ENCODE results near the gene TARM1. TPM values are rescaled to one million over a fixed set of nuclear protein-coding genes. Genes with fewer than 3 reads are reported as not detected.
"Not testable (repeated sequence)": the region's sequence is repeated elsewhere in the genome, so short reads cannot be mapped to it uniquely, and the experiment has no call there.

TARM1 gene
- total RNA-seq, 1 experiment from 2014 or later: not detected

GRCh38 chr19:54105796-54106195, 24.6 kb upstream of the TARM1 start:
- Histone ChIP-seq H3K27me3 (no peaks in the 10 kb centered on the region), H3K4me3 (no peak overlapping the region), H3K36me3 (peaks cover 43% of the 10 kb centered on the region), H3K9me3 (no peaks in the 10 kb centered on the region)
- no peak for DNase-seq

- Histone ChIP-seq H3K36me3 (peaks cover 41% of the 10 kb centered on the region), H3K27me3 (no peaks in the 10 kb centered on the region), H3K4me3 (no peak overlapping the region), H3K9me3 (no peaks in the 10 kb centered on the region)
- no peak for DNase-seq
Measured at GRCh38 chr19:54104998-54105715, 24.0 kb upstream of the TARM1 start.

GRCh38 chr19:54102421-54103169, 21.4 kb upstream of the TARM1 start, which contains the start of gene NDUFA3:
NDUFA3 (plus strand) TSS chr19:54102855; CDS start chr19:54102879, 24 bp downstream.
- H3K4me3 ChIP-seq: peak within 1 kb of the TSS; percentile 70
- no peaks in the 10 kb centered on the region for H3K9me3 ChIP-seq
- DNase-seq: peak; percentile 99
- no peaks in the 10 kb centered on the region for H3K27me3 ChIP-seq
- peaks cover 21% of the 10 kb centered on the region for H3K36me3 ChIP-seq

- Histone ChIP-seq H3K27me3 (0 out of 2 replicates have a peak, but pooled peaks cover 2% of the 10 kb centered on the region), H3K4me3 (no peak within 1 kb of the TSS), H3K36me3 (peaks cover 3% of the 10 kb centered on the region), H3K9me3 (no peaks in the 10 kb centered on the region)
- no peak for DNase-seq
Measured at GRCh38 chr19:54100561-54100960, 19.4 kb upstream of the TARM1 start, which contains the start of gene OSCAR. OSCAR (minus strand) TSS chr19:54100803; CDS start chr19:54100792, 11 bp downstream.

- DNase-seq, H3K9me3 ChIP-seq, H3K4me3 ChIP-seq, H3K36me3 ChIP-seq, H3K27me3 ChIP-seq: not testable (repeated sequence)
Measured at GRCh38 chr19:54099903-54100255, 18.7 kb upstream of the TARM1 start.

GRCh38 chr19:54099190-54099902, 18.2 kb upstream of the TARM1 start:
- Histone ChIP-seq H3K27me3 (0 out of 2 replicates have a peak, but pooled peaks cover 2% of the 10 kb centered on the region), H3K4me3 (no peak overlapping the region), H3K36me3 (no peaks in the 10 kb centered on the region; the same call in 1 of the 2 replicates), H3K9me3 (0 out of 2 replicates have a peak, but pooled peaks cover 3% of the 10 kb centered on the region)
- DNase-seq: no peak

- Histone ChIP-seq H3K9me3 (0 out of 2 replicates have a peak, but pooled peaks cover 3% of the 10 kb centered on the region), H3K36me3 (no peaks in the 10 kb centered on the region), H3K4me3 (no peak overlapping the region), H3K27me3 (peaks cover 7% of the 10 kb centered on the region)
- no peak for DNase-seq
Measured at GRCh38 chr19:54096617-54097106, 15.5 kb upstream of the TARM1 start.

- H3K36me3 ChIP-seq, H3K27me3 ChIP-seq, H3K9me3 ChIP-seq: not testable (repeated sequence)
- peak; percentile 60 for DNase-seq
- peak overlapping the region; percentile 10 for H3K4me3 ChIP-seq
Measured at GRCh38 chr19:54095859-54096616, 14.9 kb upstream of the TARM1 start.

GRCh38 chr19:54095136-54095858, 14.1 kb upstream of the TARM1 start:
- 0 out of 2 replicates have a peak, but pooled peaks cover 3% of the 10 kb centered on the region for H3K9me3 ChIP-seq
- no peak for DNase-seq
- H3K4me3 ChIP-seq: peak overlapping the region; percentile 10
- H3K36me3 ChIP-seq: no peaks in the 10 kb centered on the region
- peaks cover 7% of the 10 kb centered on the region for H3K27me3 ChIP-seq

- Histone ChIP-seq H3K27me3 (peaks cover 7% of the 10 kb centered on the region), H3K4me3 (no peak overlapping the region), H3K9me3 (0 out of 2 replicates have a peak, but pooled peaks cover 3% of the 10 kb centered on the region), H3K36me3 (no peaks in the 10 kb centered on the region)
- DNase-seq: no peak
Measured at GRCh38 chr19:54094426-54095000, 13.3 kb upstream of the TARM1 start.

- DNase-seq: no peak
- Histone ChIP-seq H3K9me3 (peaks cover 6% of the 10 kb centered on the region; the same call in 1 of the 2 replicates), H3K4me3 (no peak overlapping the region), H3K36me3 (no peaks in the 10 kb centered on the region), H3K27me3 (peaks cover 9% of the 10 kb centered on the region)
Measured at GRCh38 chr19:54084410-54084809, 3.2 kb upstream of the TARM1 start.

- peaks cover 6% of the 10 kb centered on the region; the same call in 1 of the 2 replicates for H3K9me3 ChIP-seq
- 0 out of 2 replicates have a peak, but pooled peaks cover 2% of the 10 kb centered on the region for H3K27me3 ChIP-seq
- no peak for DNase-seq
- no peaks in the 10 kb centered on the region for H3K36me3 ChIP-seq
- no peak overlapping the region for H3K4me3 ChIP-seq
Measured at GRCh38 chr19:54077334-54077733, 3.8 kb downstream of the TARM1 start.

- H3K36me3 ChIP-seq: no peaks in the 10 kb centered on the region
- peaks cover under 1% of the 10 kb centered on the region for H3K9me3 ChIP-seq
- H3K27me3 ChIP-seq: 0 out of 2 replicates have a peak, but pooled peaks cover 2% of the 10 kb centered on the region
- DNase-seq: no peak
- H3K4me3 ChIP-seq: no peak overlapping the region
Measured at GRCh38 chr19:54074851-54075250, 6.3 kb downstream of the TARM1 start.

GRCh38 chr19:54073829-54074228, 7.3 kb downstream of the TARM1 start:
- H3K27me3 ChIP-seq: 0 out of 2 replicates have a peak, but pooled peaks cover 2% of the 10 kb centered on the region
- H3K9me3 ChIP-seq: peaks cover 9% of the 10 kb centered on the region
- H3K4me3 ChIP-seq: no peak overlapping the region
- H3K36me3 ChIP-seq: no peaks in the 10 kb centered on the region
- DNase-seq: no peak

- peaks cover 9% of the 10 kb centered on the region for H3K9me3 ChIP-seq
- DNase-seq: no peak
- no peaks in the 10 kb centered on the region for H3K36me3 ChIP-seq
- no peak overlapping the region for H3K4me3 ChIP-seq
- peaks cover 7% of the 10 kb centered on the region for H3K27me3 ChIP-seq
Measured at GRCh38 chr19:54069470-54069869, 11.7 kb downstream of the TARM1 start.

Measured in MG63 (cell line).